Omental fat pad (tissue), 4 donors: ENCODE measurements around the gene TKTL1. TPM values are rescaled to one million over a fixed set of nuclear protein-coding genes. Genes with fewer than 3 reads are reported as not detected.

ENCODE experiments used
- ATAC-seq: fragments of 150-250 bp; one replicate; pipeline ENCODE4 v1.9.1; 2016; ENCODE audit warnings: mild to moderate bottlenecking, moderate library complexity; ENCODE audit not compliant: low FRiP score
- DNase-seq: peaks from one replicate; pipeline ENCODE4 v3.0.0-alpha.2; 2019; ENCODE audit warnings: low spot score
- CTCF ChIP-seq, 3 donors: fragments of 450-650 bp; IDR thresholded peaks; one replicate each; pipeline ENCODE4 v1.5.1; 2016 to 2017; ENCODE audit warnings: antibody characterized with exemption in 3 of 3, mild to moderate bottlenecking in 3 of 3, moderate library complexity in 2 of 3
- total RNA-seq, 4 donors: library from RNA; depleted of rRNA; stranded (reverse); fragments of >200 nt; gene quantifications; one replicate each; pipeline ENCODE4 v1.1.0, GENCODE V29; 2016

Gene TKTL1
- total RNA-seq, 4 donors from 2014 or later: 0.38 to 0.48 TPM; not detected in 2

GRCh38 chrX:154356596-154356995 is 61.0 kb downstream of the TKTL1 start:
- no peak for DNase-seq
- ATAC-seq: no peak
- TF ChIP-seq CTCF (IDR thresholded peaks at IDR 0.05): no peak

- ATAC-seq: no peak
- no peak for TF ChIP-seq CTCF (IDR thresholded peaks at IDR 0.05)
- no peak for DNase-seq
Measured at GRCh38 chrX:154357205-154357604, 61.6 kb downstream of the TKTL1 start.

GRCh38 chrX:154358011-154358410 is 62.4 kb downstream of the TKTL1 start:
- no peak for TF ChIP-seq CTCF (IDR thresholded peaks at IDR 0.05)
- ATAC-seq (no peak), DNase-seq (no peak)

GRCh38 chrX:154358829-154359228 is 63.2 kb downstream of the TKTL1 start:
- DNase-seq (no peak), ATAC-seq (no peak)
- TF ChIP-seq CTCF (IDR thresholded peaks at IDR 0.05): no peak

- no peak for TF ChIP-seq CTCF (IDR thresholded peaks at IDR 0.05)
- ATAC-seq (no peak), DNase-seq (no peak)
Measured at GRCh38 chrX:154359362-154360154, 64.0 kb downstream of the TKTL1 start.

- ATAC-seq (no peak), DNase-seq (no peak)
- no peak for TF ChIP-seq CTCF (IDR thresholded peaks at IDR 0.05)
Measured at GRCh38 chrX:154360155-154360713, 64.6 kb downstream of the TKTL1 start.
